ENCODE results near the gene WNT7A.

Gene WNT7A

GRCh38 chr3:13846716-13847570 is 32.9 kb downstream of the WNT7A start:
- Mint-ChIP-seq H3K4me3 (no peak overlapping the region), H3K27me3 (no peaks in the 10 kb centered on the region), H3K36me3 (peaks cover 4% of the 10 kb centered on the region), H3K27ac (no peak overlapping the region), H3K9me3 (no peaks in the 10 kb centered on the region), H3K4me1 (peaks cover 15% of the 10 kb centered on the region)

GRCh38 chr3:13846238-13846637 is 33.6 kb downstream of the WNT7A start:
- Mint-ChIP-seq H3K36me3 (peaks cover 2% of the 10 kb centered on the region), H3K9me3 (no peaks in the 10 kb centered on the region), H3K4me1 (peaks cover 9% of the 10 kb centered on the region), H3K27me3 (no peaks in the 10 kb centered on the region), H3K27ac (no peak overlapping the region), H3K4me3 (no peak overlapping the region)

GRCh38 chr3:13845806-13846205 is 34.1 kb downstream of the WNT7A start:
- Mint-ChIP-seq H3K36me3 (peaks cover 2% of the 10 kb centered on the region), H3K4me3 (no peak overlapping the region), H3K27ac (no peak overlapping the region), H3K9me3 (no peaks in the 10 kb centered on the region), H3K27me3 (no peaks in the 10 kb centered on the region), H3K4me1 (peaks cover 9% of the 10 kb centered on the region)

GRCh38 chr3:13844911-13845310 is 35.0 kb downstream of the WNT7A start:
- no peaks in the 10 kb centered on the region for H3K9me3 Mint-ChIP-seq
- no peaks in the 10 kb centered on the region for H3K27me3 Mint-ChIP-seq
- no peak overlapping the region for H3K27ac Mint-ChIP-seq
- peaks cover 9% of the 10 kb centered on the region for H3K4me1 Mint-ChIP-seq
- H3K36me3 Mint-ChIP-seq = peaks cover 2% of the 10 kb centered on the region
- H3K4me3 Mint-ChIP-seq = no peak overlapping the region

- no peaks in the 10 kb centered on the region for H3K9me3 Mint-ChIP-seq
- peaks cover 4% of the 10 kb centered on the region for H3K4me1 Mint-ChIP-seq
- peaks cover 2% of the 10 kb centered on the region for H3K36me3 Mint-ChIP-seq
- no peak overlapping the region for H3K4me3 Mint-ChIP-seq
- H3K27ac Mint-ChIP-seq = no peak overlapping the region
- H3K27me3 Mint-ChIP-seq = no peaks in the 10 kb centered on the region
Observed at GRCh38 chr3:13844286-13844685, 35.6 kb downstream of the WNT7A start.

GRCh38 chr3:13843351-13843750 is 36.5 kb downstream of the WNT7A start:
- Mint-ChIP-seq H3K27me3 (no peaks in the 10 kb centered on the region), H3K36me3 (peaks cover 2% of the 10 kb centered on the region), H3K4me1 (no peaks in the 10 kb centered on the region), H3K27ac (no peak overlapping the region), H3K9me3 (no peaks in the 10 kb centered on the region), H3K4me3 (no peak overlapping the region)

- Mint-ChIP-seq H3K27me3 (no peaks in the 10 kb centered on the region), H3K4me3 (no peak overlapping the region)
Observed at GRCh38 chr3:13842226-13842625, 37.6 kb downstream of the WNT7A start.

GRCh38 chr3:13841826-13842225 is 38.0 kb downstream of the WNT7A start:
- Mint-ChIP-seq H3K4me3 (no peak overlapping the region), H3K36me3 (no peaks in the 10 kb centered on the region), H3K4me1 (no peaks in the 10 kb centered on the region), H3K9me3 (no peaks in the 10 kb centered on the region), H3K27ac (no peak overlapping the region), H3K27me3 (no peaks in the 10 kb centered on the region)

More at GRCh38 chr3:13842226-13842625, 37.6 kb downstream of the WNT7A start:
- Mint-ChIP-seq H3K27ac (no peak overlapping the region), H3K4me1 (no peaks in the 10 kb centered on the region), H3K9me3 (no peaks in the 10 kb centered on the region), H3K36me3 (no peaks in the 10 kb centered on the region)

- no peaks in the 10 kb centered on the region for H3K36me3 Mint-ChIP-seq
- no peak overlapping the region for H3K4me3 Mint-ChIP-seq
- H3K4me1 Mint-ChIP-seq = no peaks in the 10 kb centered on the region
- H3K9me3 Mint-ChIP-seq = no peaks in the 10 kb centered on the region
- H3K27ac Mint-ChIP-seq = no peak overlapping the region
- no peaks in the 10 kb centered on the region for H3K27me3 Mint-ChIP-seq
Observed at GRCh38 chr3:13841141-13841540, 38.7 kb downstream of the WNT7A start.

- no peak overlapping the region for H3K4me3 Mint-ChIP-seq
- peaks cover 3% of the 10 kb centered on the region for H3K4me1 Mint-ChIP-seq
- H3K9me3 Mint-ChIP-seq = no peaks in the 10 kb centered on the region
- H3K27ac Mint-ChIP-seq = no peak overlapping the region
- H3K27me3 Mint-ChIP-seq = no peaks in the 10 kb centered on the region
- peaks cover 2% of the 10 kb centered on the region for H3K36me3 Mint-ChIP-seq
Observed at GRCh38 chr3:13840456-13840855, 39.4 kb downstream of the WNT7A start.

GRCh38 chr3:13839726-13840340 is 40.0 kb downstream of the WNT7A start:
- Mint-ChIP-seq H3K9me3 (no peaks in the 10 kb centered on the region), H3K27me3 (no peaks in the 10 kb centered on the region), H3K27ac (no peak overlapping the region)

GRCh38 chr3:13839253-13839652 is 40.6 kb downstream of the WNT7A start:
- Mint-ChIP-seq H3K27me3 (no peaks in the 10 kb centered on the region), H3K9me3 (no peaks in the 10 kb centered on the region), H3K4me3 (no peak overlapping the region), H3K36me3 (peaks cover 4% of the 10 kb centered on the region), H3K27ac (no peak overlapping the region), H3K4me1 (peaks cover 11% of the 10 kb centered on the region)

More at GRCh38 chr3:13839726-13840340, 40.0 kb downstream of the WNT7A start:
- H3K4me3 Mint-ChIP-seq = no peak overlapping the region
- peaks cover 6% of the 10 kb centered on the region for H3K4me1 Mint-ChIP-seq
- peaks cover 3% of the 10 kb centered on the region for H3K36me3 Mint-ChIP-seq

GRCh38 chr3:13838421-13838820 is 41.5 kb downstream of the WNT7A start:
- H3K27ac Mint-ChIP-seq = no peak overlapping the region
- peaks cover 4% of the 10 kb centered on the region for H3K36me3 Mint-ChIP-seq
- peaks cover 11% of the 10 kb centered on the region for H3K4me1 Mint-ChIP-seq
- H3K4me3 Mint-ChIP-seq = no peak overlapping the region
- no peaks in the 10 kb centered on the region for H3K27me3 Mint-ChIP-seq
- H3K9me3 Mint-ChIP-seq = no peaks in the 10 kb centered on the region

GRCh38 chr3:13837751-13838150 is 42.1 kb downstream of the WNT7A start:
- no peaks in the 10 kb centered on the region for H3K27me3 Mint-ChIP-seq
- peaks cover 4% of the 10 kb centered on the region for H3K36me3 Mint-ChIP-seq
- H3K4me3 Mint-ChIP-seq = no peak overlapping the region
- H3K27ac Mint-ChIP-seq = no peak overlapping the region
- peaks cover 16% of the 10 kb centered on the region for H3K4me1 Mint-ChIP-seq
- no peaks in the 10 kb centered on the region for H3K9me3 Mint-ChIP-seq

- Mint-ChIP-seq H3K36me3 (peaks cover 4% of the 10 kb centered on the region), H3K9me3 (no peaks in the 10 kb centered on the region), H3K27ac (no peak overlapping the region), H3K4me3 (no peak overlapping the region), H3K4me1 (peaks cover 16% of the 10 kb centered on the region), H3K27me3 (no peaks in the 10 kb centered on the region)
Observed at GRCh38 chr3:13836658-13837587, 42.9 kb downstream of the WNT7A start.
